HepG2 (cell line): Measurements from ENCODE around the gene EIF6. TPM values are rescaled to one million over a fixed set of nuclear protein-coding genes. Genes with fewer than 3 reads are reported as not detected.

Experiments
- AHR ChIP-seq: IDR thresholded peaks from 2 replicates; pipeline ENCODE4 v1.6.1; 2018; ENCODE audit warnings: missing genetic modification reagents, missing compliant biosample characterization
- ATF5 ChIP-seq: sonication (generic); formaldehyde crosslinking; IDR thresholded peaks from 2 replicates; pipeline ENCODE4 v1.4.0; 2020; ENCODE audit warnings: mild to moderate bottlenecking, low read depth, missing genetic modification reagents
- CREB1 ChIP-seq, 2 experiments: fragments of 450-650 bp in 1 of 2; IDR thresholded peaks; 2 replicates each; pipeline ENCODE4 v1.6.1; 2016 to 2017; ENCODE audit warnings: control low read depth in 1 of 2, mild to moderate bottlenecking in 1 of 2, missing compliant biosample characterization in 1 of 2, missing genetic modification characterization in 1 of 2
- GABPA ChIP-seq, 2 experiments: IDR thresholded peaks; 2 replicates each; pipeline ENCODE4 v1.6.1; 2011 to 2016; ENCODE audit warnings: low read depth in 2 of 2, low read length in 1 of 2, missing biosample characterization in 1 of 2, missing genetic modification characterization in 1 of 2
- GMEB1 ChIP-seq: sonication (generic); formaldehyde crosslinking; IDR thresholded peaks from 2 replicates; pipeline ENCODE4 v1.5.1; 2020; ENCODE audit warnings: missing genetic modification reagents, mild to moderate bottlenecking, borderline replicate concordance
- HIC2 ChIP-seq: sonication (generic); formaldehyde crosslinking; IDR thresholded peaks from 2 replicates; pipeline ENCODE4 v1.9.0; 2022; ENCODE audit warnings: low read depth, missing genetic modification reagents
- RERE ChIP-seq: IDR thresholded peaks from 2 replicates; pipeline ENCODE4 v1.6.1; 2016; ENCODE audit warnings: low read depth, missing genetic modification reagents, missing compliant biosample characterization
- SALL2 ChIP-seq: sonication (generic); formaldehyde crosslinking; IDR thresholded peaks from 2 replicates; pipeline ENCODE4 v1.8.1; 2023; ENCODE audit warnings: mild to moderate bottlenecking, missing genetic modification reagents, inconsistent platforms
- SMC3 ChIP-seq: IDR thresholded peaks from 2 replicates; pipeline ENCODE4 v1.6.1; 2011; ENCODE audit warnings: low read length, improper control_type of control experiment
- TOPORS ChIP-seq: sonication (generic); formaldehyde crosslinking; IDR thresholded peaks from 2 replicates; pipeline ENCODE4 v1.8.0; 2023; ENCODE audit warnings: mild to moderate bottlenecking, missing genetic modification reagents
- YY1 ChIP-seq: IDR thresholded peaks from 2 replicates; pipeline ENCODE4 v1.6.1; 2011; ENCODE audit warnings: low read length, low read depth, moderate library complexity, mild to moderate bottlenecking; ENCODE audit not compliant: insufficient read depth, insufficient replicate concordance
- ZNF382 ChIP-seq: sonication (generic); formaldehyde crosslinking; IDR thresholded peaks from 2 replicates; pipeline ENCODE4 v1.5.0; 2020; ENCODE audit warnings: missing genetic modification reagents, mild to moderate bottlenecking, borderline replicate concordance
- ZNF543 ChIP-seq: sonication (generic); formaldehyde crosslinking; IDR thresholded peaks from 2 replicates; pipeline ENCODE4 v1.4.0; 2020; ENCODE audit warnings: mild to moderate bottlenecking, missing genetic modification reagents
- ZNF577 ChIP-seq: sonication (generic); formaldehyde crosslinking; IDR thresholded peaks from 2 replicates; pipeline ENCODE4 v1.4.0; 2020; ENCODE audit warnings: mild to moderate bottlenecking, low read depth, missing genetic modification reagents, borderline replicate concordance
- ZNF644 ChIP-seq: IDR thresholded peaks from 2 replicates; pipeline ENCODE4 v1.6.1; 2016; ENCODE audit warnings: low read depth
- ZNF720 ChIP-seq: sonication (generic); formaldehyde crosslinking; IDR thresholded peaks from 2 replicates; pipeline ENCODE4 v1.4.0; 2020; ENCODE audit warnings: missing genetic modification reagents
- ZNF878 ChIP-seq: sonication (generic); formaldehyde crosslinking; IDR thresholded peaks from 2 replicates; pipeline ENCODE4 v1.8.1; 2023; ENCODE audit warnings: mild to moderate bottlenecking, missing genetic modification reagents, moderate library complexity
- ZSCAN5A ChIP-seq: sonication (generic); formaldehyde crosslinking; IDR thresholded peaks from 2 replicates; pipeline ENCODE4 v1.8.0; 2022; ENCODE audit warnings: mild to moderate bottlenecking, missing genetic modification reagents, borderline replicate concordance
- polyA plus RNA-seq, 8 experiments: library from polyadenylated mRNA; depleted of rRNA in 3 of 8; stranded (reverse) in 7 of 8; unstranded in 1 of 8; fragments of >200 nt; fragmentation: Illumina TruSeq in 4 of 8; extraction: Trizol in 4 of 8; gene quantifications; 2 replicates each; pipeline versions ENCODE4 v1.2.1 to v1.2.3, GENCODE V29; 2011 to 2016; ENCODE audit warnings: low read depth in 4 of 8, missing spikeins in 1 of 8, mixed read lengths in 1 of 8; ENCODE audit not compliant: insufficient read depth in 1 of 8
- total RNA-seq, 5 experiments: library from RNA; depleted of rRNA; stranded (reverse); fragments of >200 nt; fragmentation: Illumina TruSeq; extraction: Trizol; gene quantifications; 2 replicates each; pipeline ENCODE4 v1.2.3, GENCODE V29; 2016; ENCODE audit warnings: low read depth in 1 of 5

EIF6 gene
- total and polyA plus RNA-seq, 2 of the 13 experiments (the other 11 are each of a cell fraction or from before 2014, with no cell fraction given), result 462 to 466 TPM

GRCh38 chr20:35286899-35287508, 2.4 kb upstream of the EIF6 start (continued):
- TF ChIP-seq RERE (CRISPR knock-in tag) (no peak), ZNF577 (CRISPR knock-in tag) (no peak), CREB1 (IDR thresholded peaks at IDR 0.05) (no peak), CREB1 (CRISPR knock-in tag; IDR thresholded peaks at IDR 0.05) (no peak), HIC2 (CRISPR knock-in tag) (no peak), ZNF720 (CRISPR knock-in tag) (no peak), TOPORS (CRISPR knock-in tag) (no peak), ZNF382 (no peak), ZNF644 (CRISPR knock-in tag) (no peak), ZSCAN5A (CRISPR knock-in tag) (no peak), SMC3 (no peak), SALL2 (CRISPR knock-in tag) (0 out of 2 replicates have a peak, but pooled peaks have one; percentile 8), ATF5 (CRISPR knock-in tag) (no peak), GMEB1 (no peak), GABPA (IDR thresholded peaks at IDR 0.05; ENCODE audit: low read depth, low read length) (no peak), GABPA (CRISPR knock-in tag; IDR thresholded peaks at IDR 0.05; ENCODE audit: low read depth) (no peak), YY1 (no peak), ZNF878 (CRISPR knock-in tag) (no peak), AHR (no peak), ZNF543 (CRISPR knock-in tag) (0 out of 2 replicates have a peak, but pooled peaks have one; percentile 56)
